COLO668 (cell line): ENCODE measurements around the gene CNNM4.

ENCODE experiments used
- DNase-seq: peaks from one replicate; lab custom pipeline; 2025; ENCODE audit not compliant: unreplicated experiment; lab: John Stamatoyannopoulos, UW

The CNNM4 gene

GRCh38 chr2:96857667-96858372, 97.1 kb downstream of the CNNM4 start, which contains the start of gene ANKRD39:
Gene ANKRD39, minus strand, starts transcription at chr2:96858016. Its CDS starts 29 bp downstream, at chr2:96857987.
- peak; percentile 98 for DNase-seq

- DNase-seq = no peak
Observed at GRCh38 chr2:96859099-96859649, 98.5 kb downstream of the CNNM4 start.

- no peak for DNase-seq
Observed at GRCh38 chr2:96859681-96860064, 99.0 kb downstream of the CNNM4 start.

GRCh38 chr2:96860065-96861029, 99.6 kb downstream of the CNNM4 start:
- DNase-seq = no peak

GRCh38 chr2:96861074-96861473, 100.4 kb downstream of the CNNM4 start:
- no peak for DNase-seq
